GM23338 (cell line): ENCODE results near the gene CCDC149.

ENCODE experiments used
- CTCF ChIP-seq, 2 experiments: fragments of 200-600 bp in 1 of 2; sonication (generic) in 1 of 2; conservative IDR thresholded peaks; 2 replicates each; pipeline versions ENCODE4 v1.5.1 to v1.6.1; 2016 to 2017; ENCODE audit warnings: antibody characterized with exemption in 2 of 2, low read depth in 2 of 2, mild to moderate bottlenecking in 2 of 2, moderate library complexity in 1 of 2
- EZH2phosphoT487 ChIP-seq: fragments of 200-600 bp; sonication (generic); IDR thresholded peaks from one replicate; pipeline ENCODE4 v1.8.1; 2018; ENCODE audit warnings: antibody characterized with exemption; ENCODE audit not compliant: unreplicated experiment
- POLR2AphosphoS5 ChIP-seq: IDR thresholded peaks from 2 replicates; pipeline ENCODE4 v1.6.1; 2016; ENCODE audit warnings: antibody characterized with exemption, low read depth
- REST ChIP-seq: IDR thresholded peaks from one replicate; pipeline ENCODE4 v1.6.1; 2018; ENCODE audit warnings: antibody characterized with exemption; ENCODE audit not compliant: unreplicated experiment
- ZNF114 ChIP-seq: fragments of 250-450 bp; sonication (Bioruptor Pico); IDR thresholded peaks from 2 replicates; pipeline ENCODE4 v1.5.0; 2020; ENCODE audit warnings: mild to moderate bottlenecking, moderate library complexity
- ZNF331 ChIP-seq: fragments of 250-450 bp; sonication (Bioruptor Pico); IDR thresholded peaks from 2 replicates; pipeline ENCODE4 v1.5.0; 2020; ENCODE audit warnings: low read depth, mild to moderate bottlenecking, moderate library complexity

- no peak for TF ChIP-seq EZH2phosphoT487
- TF ChIP-seq REST, result no peak
- TF ChIP-seq CTCF (conservative IDR thresholded peaks at IDR 0.05; ENCODE audit: low read depth in 2 of 2), result no peak
- no peak for TF ChIP-seq ZNF331 (CRISPR knock-in tag)
- no peak for TF ChIP-seq POLR2AphosphoS5
- no peak for TF ChIP-seq ZNF114 (CRISPR knock-in tag)
Measured at GRCh38 chr4:24888475-24889344, 24.1 kb downstream of the CCDC149 start.
